Nephron (organoid): ENCODE results near the gene WDR89.
"Not testable (repeated sequence)": the region's sequence is repeated elsewhere in the genome, so short reads cannot be mapped to it uniquely, and the experiment has no call there.

Source experiments
- H3K27ac Mint-ChIP-seq, 3 experiments: 2 replicates each; pipeline ENCODE4 v1.8.0; 2020; ENCODE audit warnings: mixed read lengths in 3 of 3, mild to moderate bottlenecking in 2 of 3, moderate library complexity in 1 of 3
- H3K27me3 Mint-ChIP-seq: 2 replicates; pipeline ENCODE4 v1.8.0; 2021; ENCODE audit warnings: low read depth, mild to moderate bottlenecking, moderate library complexity, mixed read lengths
- H3K36me3 Mint-ChIP-seq: 2 replicates; pipeline ENCODE4 v1.8.0; 2020; ENCODE audit warnings: low read depth, mixed read lengths
- H3K4me1 Mint-ChIP-seq: 2 replicates; pipeline ENCODE4 v1.8.0; 2020; ENCODE audit warnings: mixed read lengths
- H3K4me3 Mint-ChIP-seq, 3 experiments: 2 replicates each; pipeline ENCODE4 v1.8.0; 2020; ENCODE audit warnings: mild to moderate bottlenecking in 3 of 3, mixed read lengths in 3 of 3, moderate library complexity in 2 of 3
- H3K9me3 Mint-ChIP-seq: 2 replicates; pipeline ENCODE4 v1.8.0; 2020; ENCODE audit warnings: mixed read lengths
- TF ChIP-seq, protein P1 (sequence below), 3 experiments: fragments of 200-600 bp; sonication (generic); IDR thresholded peaks; one replicate each; pipeline ENCODE4 v1.5.0; 2021; ENCODE audit warnings: antibody characterized with exemption in 3 of 3; ENCODE audit not compliant: unreplicated experiment in 3 of 3

The WDR89 gene

DNA sequence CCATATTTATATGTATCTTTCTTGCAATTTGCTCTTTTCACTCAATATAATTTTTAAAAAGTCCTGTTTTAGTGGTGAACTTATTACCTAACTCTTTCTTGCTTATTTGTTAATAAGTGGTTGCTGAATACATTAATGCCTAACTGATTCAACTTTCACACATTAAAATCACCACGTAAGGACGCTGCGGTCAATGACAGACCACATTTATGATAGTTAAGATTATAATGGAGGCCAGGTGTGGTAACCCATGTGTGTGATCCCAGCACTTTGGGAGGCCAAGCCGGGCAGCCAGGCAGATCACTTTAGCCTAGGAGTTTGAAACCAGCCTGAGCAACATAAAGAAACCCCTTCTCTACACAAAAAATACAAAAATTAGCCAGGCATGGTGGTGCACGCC is 37.0 kb downstream of the WDR89 start:
- Mint-ChIP-seq H3K27ac (no peak overlapping the region), H3K4me3 (no peak overlapping the region), H3K9me3 (no peaks in the 10 kb centered on the region), H3K4me1 (no peaks in the 10 kb centered on the region), H3K36me3 (peaks cover 30% of the 10 kb centered on the region), H3K27me3 (no peaks in the 10 kb centered on the region)
- TF ChIP-seq, protein P1, sequence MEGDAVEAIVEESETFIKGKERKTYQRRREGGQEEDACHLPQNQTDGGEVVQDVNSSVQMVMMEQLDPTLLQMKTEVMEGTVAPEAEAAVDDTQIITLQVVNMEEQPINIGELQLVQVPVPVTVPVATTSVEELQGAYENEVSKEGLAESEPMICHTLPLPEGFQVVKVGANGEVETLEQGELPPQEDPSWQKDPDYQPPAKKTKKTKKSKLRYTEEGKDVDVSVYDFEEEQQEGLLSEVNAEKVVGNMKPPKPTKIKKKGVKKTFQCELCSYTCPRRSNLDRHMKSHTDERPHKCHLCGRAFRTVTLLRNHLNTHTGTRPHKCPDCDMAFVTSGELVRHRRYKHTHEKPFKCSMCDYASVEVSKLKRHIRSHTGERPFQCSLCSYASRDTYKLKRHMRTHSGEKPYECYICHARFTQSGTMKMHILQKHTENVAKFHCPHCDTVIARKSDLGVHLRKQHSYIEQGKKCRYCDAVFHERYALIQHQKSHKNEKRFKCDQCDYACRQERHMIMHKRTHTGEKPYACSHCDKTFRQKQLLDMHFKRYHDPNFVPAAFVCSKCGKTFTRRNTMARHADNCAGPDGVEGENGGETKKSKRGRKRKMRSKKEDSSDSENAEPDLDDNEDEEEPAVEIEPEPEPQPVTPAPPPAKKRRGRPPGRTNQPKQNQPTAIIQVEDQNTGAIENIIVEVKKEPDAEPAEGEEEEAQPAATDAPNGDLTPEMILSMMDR (IDR thresholded peaks at IDR 0.05; ENCODE audit: unreplicated experiment in 3 of 3), result no peak

DNA sequence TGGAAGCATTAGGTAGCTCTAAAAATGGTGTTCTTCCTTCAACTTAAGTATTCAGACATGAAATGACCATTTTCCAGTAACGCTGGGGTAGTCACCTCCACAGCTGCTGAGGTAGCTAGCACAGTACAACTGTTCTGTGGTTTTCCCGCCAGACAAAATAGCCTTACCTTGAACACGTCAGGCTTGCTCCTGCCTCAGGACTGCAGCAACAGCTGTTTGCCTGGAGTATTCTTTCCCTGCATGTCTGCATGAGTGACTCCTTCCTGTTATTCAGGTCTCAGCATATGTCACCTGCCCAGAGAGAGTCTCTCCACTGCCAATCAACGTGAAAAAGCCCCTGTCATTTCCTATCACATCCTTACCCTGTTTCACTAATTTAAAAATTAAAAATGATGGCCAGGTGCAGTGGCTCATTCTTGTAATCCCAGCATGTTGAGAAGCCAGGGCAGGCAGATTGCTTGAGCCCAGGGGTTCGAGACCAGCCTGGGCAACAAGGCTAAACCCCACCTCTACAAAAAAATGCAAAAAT is 37.9 kb downstream of the WDR89 start:
- Mint-ChIP-seq H3K27ac (no peak overlapping the region), H3K4me3 (no peak overlapping the region), H3K4me1 (no peaks in the 10 kb centered on the region), H3K27me3 (no peaks in the 10 kb centered on the region), H3K36me3 (peaks cover 38% of the 10 kb centered on the region), H3K9me3 (no peaks in the 10 kb centered on the region)
- TF ChIP-seq, protein P1 (IDR thresholded peaks at IDR 0.05; ENCODE audit: unreplicated experiment in 3 of 3), result no peak

DNA sequence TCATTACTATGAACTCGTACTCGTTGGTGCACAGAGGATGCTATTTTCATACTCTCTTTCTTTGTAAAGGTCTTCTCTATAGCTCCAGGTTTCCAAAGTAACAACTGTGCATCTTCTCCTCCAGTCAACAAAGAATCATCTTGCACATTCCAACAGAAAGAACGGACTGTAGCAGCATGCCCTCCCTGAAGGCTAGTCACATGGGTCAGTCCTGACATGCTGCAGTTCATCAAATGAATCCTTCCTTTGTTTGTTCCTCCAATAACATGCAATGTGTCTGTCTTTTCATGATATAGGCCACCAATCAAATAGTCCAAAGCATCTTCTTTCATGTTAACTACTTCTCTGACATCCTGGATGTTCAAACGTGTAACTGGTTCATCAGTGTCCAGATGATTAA is 42.9 kb downstream of the WDR89 start:
- TF ChIP-seq, protein P1 (IDR thresholded peaks at IDR 0.05; ENCODE audit: unreplicated experiment in 3 of 3), result no peak
- no peaks in the 10 kb centered on the region for H3K4me1 Mint-ChIP-seq
- H3K27ac Mint-ChIP-seq, result no peak overlapping the region
- no peak overlapping the region for H3K4me3 Mint-ChIP-seq
- no peaks in the 10 kb centered on the region for H3K27me3 Mint-ChIP-seq
- peaks cover 27% of the 10 kb centered on the region for H3K9me3 Mint-ChIP-seq
- peaks cover 83% of the 10 kb centered on the region for H3K36me3 Mint-ChIP-seq

DNA sequence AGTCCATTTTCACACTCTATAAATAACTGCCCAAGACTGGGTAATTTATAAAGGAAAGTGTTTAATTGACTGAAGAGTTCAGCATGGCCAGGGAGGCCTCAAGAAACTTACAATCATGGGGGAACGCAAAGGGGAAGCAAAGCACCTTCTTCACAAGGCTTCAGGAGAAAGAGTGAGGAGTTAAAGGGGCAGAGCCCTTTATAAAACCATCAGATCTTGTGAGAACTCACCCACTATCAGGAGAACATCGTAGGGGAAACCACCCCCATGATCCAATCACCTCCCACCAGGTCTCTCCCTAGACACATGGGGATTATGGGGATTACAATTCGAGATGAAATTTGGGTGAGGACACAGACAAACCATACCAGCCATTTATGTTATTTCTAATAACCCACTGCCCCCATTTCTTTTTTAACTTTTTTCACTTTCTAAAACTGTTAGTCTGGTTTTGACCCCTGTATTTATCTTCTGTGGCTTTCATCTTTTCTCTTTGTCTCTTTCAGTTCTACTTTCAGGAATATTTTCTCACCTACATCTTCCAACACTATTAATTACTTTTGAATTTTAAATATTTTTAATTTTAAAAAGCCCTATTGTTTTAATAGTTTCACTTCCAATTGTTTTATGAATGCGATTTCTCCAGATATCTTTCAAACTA is 44.5 kb downstream of the WDR89 start:
- H3K9me3 Mint-ChIP-seq, result peaks cover 32% of the 10 kb centered on the region
- TF ChIP-seq, protein P1 (IDR thresholded peaks at IDR 0.05; ENCODE audit: unreplicated experiment in 3 of 3), result no peak
- H3K4me3 Mint-ChIP-seq, result no peak overlapping the region
- no peaks in the 10 kb centered on the region for H3K4me1 Mint-ChIP-seq
- H3K27me3 Mint-ChIP-seq, result no peaks in the 10 kb centered on the region
- no peak overlapping the region for H3K27ac Mint-ChIP-seq
- peaks cover 78% of the 10 kb centered on the region for H3K36me3 Mint-ChIP-seq

DNA sequence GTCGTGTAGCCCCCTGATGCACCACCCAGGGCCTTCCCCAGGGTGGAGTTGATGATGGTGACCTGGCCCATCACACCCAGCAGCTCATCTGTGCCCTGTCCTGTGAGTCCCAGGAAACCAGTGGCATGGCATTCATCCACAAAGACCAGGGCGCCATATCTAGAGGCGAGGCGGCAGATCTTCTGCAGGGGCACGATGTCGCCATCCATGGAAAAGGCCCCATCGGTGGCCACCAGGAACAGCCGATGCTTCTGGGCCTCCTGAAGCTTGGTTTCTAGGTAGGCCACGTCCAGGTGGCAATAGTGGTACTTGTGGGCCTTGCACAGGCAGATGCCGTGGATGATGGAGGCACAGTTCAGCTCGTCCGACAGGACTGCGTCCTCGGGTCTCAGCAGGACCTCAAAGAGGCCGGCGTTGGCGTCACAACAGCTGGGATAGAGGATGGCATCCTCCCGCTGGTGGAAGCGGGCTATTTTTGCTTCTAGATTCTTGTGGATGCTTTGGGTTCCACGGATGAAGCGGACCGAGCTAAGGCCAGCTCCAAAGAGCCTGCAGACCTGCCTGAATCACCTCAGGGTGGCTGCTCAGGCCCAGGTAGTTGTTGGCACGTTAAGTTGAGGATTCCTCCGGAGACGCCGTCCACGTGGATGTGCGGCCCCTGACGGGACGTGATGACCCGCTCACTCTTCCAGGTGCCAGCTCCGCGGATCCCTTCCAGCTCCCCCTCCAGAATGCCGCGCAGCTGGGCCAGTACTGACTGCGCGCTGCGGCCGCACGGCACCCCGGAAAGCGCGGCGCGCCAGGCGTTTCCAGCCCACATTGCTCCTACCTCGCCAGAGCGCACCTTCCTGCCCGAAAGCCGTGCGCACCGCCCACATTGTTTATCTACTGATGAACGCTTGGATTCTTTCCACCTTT is 47.0 kb downstream of the WDR89 start:
- no peaks in the 10 kb centered on the region for H3K4me1 Mint-ChIP-seq
- peaks cover 62% of the 10 kb centered on the region for H3K36me3 Mint-ChIP-seq
- TF ChIP-seq, protein P1 (IDR thresholded peaks at IDR 0.05; ENCODE audit: unreplicated experiment in 3 of 3), result no peak
- H3K4me3 Mint-ChIP-seq, result no peak overlapping the region
- H3K27ac Mint-ChIP-seq, result no peak overlapping the region
- H3K27me3 Mint-ChIP-seq, result peaks cover 6% of the 10 kb centered on the region
- H3K9me3 Mint-ChIP-seq, result peaks cover 32% of the 10 kb centered on the region

DNA sequence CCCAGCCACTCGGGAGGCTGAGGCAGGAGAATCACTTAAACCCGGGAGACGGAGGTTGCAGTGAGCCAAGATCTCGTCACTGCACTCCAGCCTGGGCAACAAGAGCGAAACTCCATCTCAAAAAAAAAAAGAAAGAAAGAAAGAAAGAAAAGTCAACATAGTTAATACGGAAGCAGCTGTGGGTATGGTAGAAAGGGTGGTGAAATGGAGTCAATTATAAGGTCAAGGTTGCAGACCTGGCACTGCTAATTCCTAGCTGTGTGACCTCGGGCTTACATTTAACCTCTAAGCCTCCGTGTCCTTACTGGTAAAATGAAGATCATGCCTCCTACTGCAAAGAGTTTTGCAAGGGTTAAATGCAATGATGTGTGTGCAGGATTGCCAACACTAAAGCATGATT is 58.6 kb downstream of the WDR89 start:
- not testable (repeated sequence) for H3K27me3 Mint-ChIP-seq, H3K27ac Mint-ChIP-seq, H3K4me1 Mint-ChIP-seq, H3K4me3 Mint-ChIP-seq, H3K36me3 Mint-ChIP-seq, H3K9me3 Mint-ChIP-seq
